ENCODE measurements around the gene TMEM217.

DNA sequence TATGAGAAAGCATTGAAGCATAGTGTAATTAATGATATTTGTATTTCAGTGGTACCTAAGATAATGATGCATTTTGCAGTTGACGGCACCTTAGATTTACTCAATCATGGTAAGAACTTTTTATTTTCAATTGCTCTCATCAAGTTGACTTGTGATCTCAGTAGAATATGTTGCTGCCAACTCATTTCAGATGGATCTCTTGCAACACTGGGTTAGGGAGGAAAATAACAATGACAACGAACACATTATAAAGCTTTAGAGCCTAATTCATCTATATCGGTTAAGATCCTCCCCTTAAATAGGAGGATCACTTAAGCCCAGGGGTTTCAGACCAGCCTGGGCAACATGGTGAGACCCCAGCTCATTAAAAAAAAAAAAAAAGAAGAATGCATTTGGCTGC is 18.4 kb downstream of the TMEM217 start:
- TF ChIP-seq CTCF (IDR thresholded peaks at IDR 0.05; ENCODE audit: poor library complexity, severe bottlenecking) = no peak
- no peak for TF ChIP-seq POLR2AphosphoS5 (IDR thresholded peaks at IDR 0.05)
- TF ChIP-seq REST (IDR thresholded peaks at IDR 0.05; ENCODE audit: borderline replicate concordance) = no peak
- no peak for TF ChIP-seq EP300 (conservative IDR thresholded peaks at IDR 0.05; ENCODE audit: poor library complexity, severe bottlenecking)
- no peak for TF ChIP-seq EZH2 (IDR thresholded peaks at IDR 0.05; ENCODE audit: borderline replicate concordance, insufficient read depth, low read length, poor library complexity, severe bottlenecking)
- TF ChIP-seq RAD21 (conservative IDR thresholded peaks at IDR 0.05) = no peak

Measured in neural cell (in vitro differentiated cells).